HepG2 (cell line): Measurements from ENCODE around the gene IFT88. TPM values are rescaled to one million over a fixed set of nuclear protein-coding genes. Genes with fewer than 3 reads are reported as not detected.

Source experiments
- AHDC1 ChIP-seq: sonication (generic); formaldehyde crosslinking; IDR thresholded peaks from 2 replicates; pipeline ENCODE4 v1.5.1; 2020; ENCODE audit warnings: mild to moderate bottlenecking, missing genetic modification reagents, borderline replicate concordance
- ATF2 ChIP-seq: sonication (generic); formaldehyde crosslinking; IDR thresholded peaks from 2 replicates; pipeline ENCODE4 v1.4.0; 2020; ENCODE audit warnings: missing genetic modification reagents
- ELF3 ChIP-seq: IDR thresholded peaks from 2 replicates; pipeline ENCODE4 v1.6.1; 2016; ENCODE audit warnings: missing genetic modification reagents, missing compliant biosample characterization
- GLI4 ChIP-seq: sonication (generic); formaldehyde crosslinking; IDR thresholded peaks from 2 replicates; pipeline ENCODE4 v1.5.1; 2020; ENCODE audit warnings: missing genetic modification reagents, mild to moderate bottlenecking, moderate library complexity, borderline replicate concordance
- GPBP1L1 ChIP-seq: sonication (generic); formaldehyde crosslinking; IDR thresholded peaks from 2 replicates; pipeline ENCODE4 v1.5.0; 2020; ENCODE audit warnings: mild to moderate bottlenecking, missing genetic modification reagents
- MLLT10 ChIP-seq: sonication (generic); formaldehyde crosslinking; IDR thresholded peaks from 2 replicates; pipeline ENCODE4 v1.4.0; 2020; ENCODE audit warnings: missing genetic modification reagents
- NR1H2 ChIP-seq: sonication (generic); formaldehyde crosslinking; IDR thresholded peaks from 2 replicates; pipeline ENCODE4 v1.8.1; 2022; ENCODE audit warnings: low read depth, missing genetic modification reagents, borderline replicate concordance
- RAD51 ChIP-seq: fragments of 450-650 bp; IDR thresholded peaks from 2 replicates; pipeline ENCODE4 v1.6.1; 2016; ENCODE audit warnings: borderline replicate concordance
- SMAD3 ChIP-seq: sonication (generic); formaldehyde crosslinking; IDR thresholded peaks from 2 replicates; pipeline ENCODE4 v1.4.0; 2020; ENCODE audit warnings: missing genetic modification reagents
- ZNF121 ChIP-seq: sonication (generic); formaldehyde crosslinking; IDR thresholded peaks from 2 replicates; pipeline ENCODE4 v1.5.0; 2020; ENCODE audit warnings: mild to moderate bottlenecking, missing genetic modification reagents
- ZNF280B ChIP-seq: sonication (generic); formaldehyde crosslinking; IDR thresholded peaks from 2 replicates; pipeline ENCODE4 v1.5.0; 2020; ENCODE audit warnings: missing genetic modification reagents, mild to moderate bottlenecking, borderline replicate concordance
- ZNF3 ChIP-seq: IDR thresholded peaks from 2 replicates; pipeline ENCODE4 v1.7.0; 2017; ENCODE audit warnings: inconsistent platforms
- ZNF530 ChIP-seq: sonication (generic); formaldehyde crosslinking; IDR thresholded peaks from 2 replicates; pipeline ENCODE4 v1.5.0; 2020; ENCODE audit warnings: low read depth, mild to moderate bottlenecking, missing genetic modification reagents
- ZNF570 ChIP-seq: sonication (generic); formaldehyde crosslinking; IDR thresholded peaks from 2 replicates; pipeline ENCODE4 v1.4.0; 2020; ENCODE audit warnings: mild to moderate bottlenecking, missing genetic modification reagents, borderline replicate concordance
- ZNF674 ChIP-seq: sonication (generic); formaldehyde crosslinking; IDR thresholded peaks from 2 replicates; pipeline ENCODE4 v1.5.0; 2020; ENCODE audit warnings: low read depth, mild to moderate bottlenecking, missing genetic modification reagents
- ZNF7 ChIP-seq: IDR thresholded peaks from 2 replicates; pipeline ENCODE4 v1.6.1; 2016; ENCODE audit warnings: missing biosample characterization, missing genetic modification reagents
- ZNF709 ChIP-seq: sonication (generic); formaldehyde crosslinking; IDR thresholded peaks from 2 replicates; pipeline ENCODE4 v1.5.0; 2020; ENCODE audit warnings: mild to moderate bottlenecking, missing genetic modification reagents
- ZNF720 ChIP-seq: sonication (generic); formaldehyde crosslinking; IDR thresholded peaks from 2 replicates; pipeline ENCODE4 v1.4.0; 2020; ENCODE audit warnings: missing genetic modification reagents
- ZNF83 ChIP-seq: sonication (generic); formaldehyde crosslinking; IDR thresholded peaks from 2 replicates; pipeline ENCODE4 v1.4.0; 2020; ENCODE audit warnings: missing genetic modification reagents, mild to moderate bottlenecking, borderline replicate concordance
- polyA plus RNA-seq, 8 experiments: library from polyadenylated mRNA; depleted of rRNA in 3 of 8; stranded (reverse) in 7 of 8; unstranded in 1 of 8; fragments of >200 nt; fragmentation: Illumina TruSeq in 4 of 8; extraction: Trizol in 4 of 8; gene quantifications; 2 replicates each; pipeline versions ENCODE4 v1.2.1 to v1.2.3, GENCODE V29; 2011 to 2016; ENCODE audit warnings: low read depth in 4 of 8, missing spikeins in 1 of 8, mixed read lengths in 1 of 8; ENCODE audit not compliant: insufficient read depth in 1 of 8
- total RNA-seq, 5 experiments: library from RNA; depleted of rRNA; stranded (reverse); fragments of >200 nt; fragmentation: Illumina TruSeq; extraction: Trizol; gene quantifications; 2 replicates each; pipeline ENCODE4 v1.2.3, GENCODE V29; 2016; ENCODE audit warnings: low read depth in 1 of 5

Gene IFT88
- total and polyA plus RNA-seq, 2 of the 13 experiments (the other 11 are each of a cell fraction or from before 2014, with no cell fraction given), result 8.4 to 19.9 TPM

GRCh38 chr13:20566898-20567874 lies at the start of gene IFT88 (continued):
- TF ChIP-seq GPBP1L1 (no peak), ELF3 (CRISPR knock-in tag) (no peak), ZNF3 (no peak), ZNF570 (CRISPR knock-in tag) (no peak), GLI4 (no peak), ZNF280B (CRISPR knock-in tag) (peak; percentile 66; the same call in 1 of the 2 replicates), NR1H2 (CRISPR knock-in tag) (no peak), ZNF709 (no peak), ZNF530 (CRISPR knock-in tag) (no peak), ZNF7 (CRISPR knock-in tag) (no peak), ZNF83 (CRISPR knock-in tag) (peak; percentile 89; the same call in 1 of the 2 replicates), ZNF121 (0 out of 2 replicates have a peak, but pooled peaks have one; percentile 37), AHDC1 (CRISPR knock-in tag) (no peak), MLLT10 (CRISPR knock-in tag) (no peak), SMAD3 (CRISPR knock-in tag) (no peak; the same call in 1 of the 2 replicates), ZNF720 (CRISPR knock-in tag) (no peak), ATF2 (CRISPR knock-in tag) (peak; percentile 56; the same call in 1 of the 2 replicates), ZNF674 (CRISPR knock-in tag) (no peak), RAD51 (no peak)
